ENCODE results near the gene ADI1.

DNA sequence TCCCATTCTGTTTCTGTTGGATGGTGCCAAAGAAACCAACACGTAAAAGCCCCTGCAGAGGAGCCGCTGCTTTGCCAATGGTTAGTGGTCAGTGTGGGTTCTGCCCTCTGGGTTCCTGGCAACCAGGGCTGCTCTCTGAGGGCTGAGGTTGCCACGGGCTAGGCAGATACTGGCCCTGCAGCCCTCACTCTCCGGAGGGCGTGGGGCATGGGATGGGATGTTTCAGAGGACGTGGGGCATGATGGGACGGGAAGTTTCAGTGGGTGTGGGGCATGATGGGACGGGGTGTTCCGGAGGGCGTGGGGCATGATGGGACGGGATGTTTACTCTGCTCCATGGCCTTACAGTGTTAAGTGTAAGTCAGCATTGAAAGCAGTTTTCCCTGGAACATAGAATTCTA, 34.2 kb downstream of the ADI1 start:
- TF ChIP-seq POLR2AphosphoS5 (IDR thresholded peaks at IDR 0.05; ENCODE audit: low read depth, low read length) = no peak
- TF ChIP-seq, protein P1, sequence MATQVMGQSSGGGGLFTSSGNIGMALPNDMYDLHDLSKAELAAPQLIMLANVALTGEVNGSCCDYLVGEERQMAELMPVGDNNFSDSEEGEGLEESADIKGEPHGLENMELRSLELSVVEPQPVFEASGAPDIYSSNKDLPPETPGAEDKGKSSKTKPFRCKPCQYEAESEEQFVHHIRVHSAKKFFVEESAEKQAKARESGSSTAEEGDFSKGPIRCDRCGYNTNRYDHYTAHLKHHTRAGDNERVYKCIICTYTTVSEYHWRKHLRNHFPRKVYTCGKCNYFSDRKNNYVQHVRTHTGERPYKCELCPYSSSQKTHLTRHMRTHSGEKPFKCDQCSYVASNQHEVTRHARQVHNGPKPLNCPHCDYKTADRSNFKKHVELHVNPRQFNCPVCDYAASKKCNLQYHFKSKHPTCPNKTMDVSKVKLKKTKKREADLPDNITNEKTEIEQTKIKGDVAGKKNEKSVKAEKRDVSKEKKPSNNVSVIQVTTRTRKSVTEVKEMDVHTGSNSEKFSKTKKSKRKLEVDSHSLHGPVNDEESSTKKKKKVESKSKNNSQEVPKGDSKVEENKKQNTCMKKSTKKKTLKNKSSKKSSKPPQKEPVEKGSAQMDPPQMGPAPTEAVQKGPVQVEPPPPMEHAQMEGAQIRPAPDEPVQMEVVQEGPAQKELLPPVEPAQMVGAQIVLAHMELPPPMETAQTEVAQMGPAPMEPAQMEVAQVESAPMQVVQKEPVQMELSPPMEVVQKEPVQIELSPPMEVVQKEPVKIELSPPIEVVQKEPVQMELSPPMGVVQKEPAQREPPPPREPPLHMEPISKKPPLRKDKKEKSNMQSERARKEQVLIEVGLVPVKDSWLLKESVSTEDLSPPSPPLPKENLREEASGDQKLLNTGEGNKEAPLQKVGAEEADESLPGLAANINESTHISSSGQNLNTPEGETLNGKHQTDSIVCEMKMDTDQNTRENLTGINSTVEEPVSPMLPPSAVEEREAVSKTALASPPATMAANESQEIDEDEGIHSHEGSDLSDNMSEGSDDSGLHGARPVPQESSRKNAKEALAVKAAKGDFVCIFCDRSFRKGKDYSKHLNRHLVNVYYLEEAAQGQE (IDR thresholded peaks at IDR 0.05; ENCODE audit: insufficient read depth in 1 of 2, low read depth in 2 of 2, low read length in 2 of 2) = no peak
- TF ChIP-seq TAF1 (IDR thresholded peaks at IDR 0.05; ENCODE audit: borderline replicate concordance, insufficient read depth, low read length) = no peak
